Endothelial cell of umbilical vein (primary cell): ENCODE data around the gene ZMYM4. TPM values are rescaled to one million over a fixed set of nuclear protein-coding genes. Genes with fewer than 3 reads are reported as not detected.

Source experiments
- BruUV-seq: library from RNA; stranded (reverse); fragments of 400-500 nt; replicated peaks from 2 replicates; lab custom pipeline; 2021; lab: Mats Ljungman, UMichigan
- CTCF ChIA-PET: fragments of 300-600, 350-600 bp; sonication (Branson Sonifier 250); formaldehyde crosslinking; loops from one replicate; lab custom pipeline; 2021; ENCODE audit warnings: antibody characterized with exemption, inconsistent platforms; lab: Charles Lee
- POLR2A ChIA-PET: fragments of 300-600, 350-600 bp; sonication (Branson Sonifier 250); formaldehyde crosslinking; loops from one replicate; lab custom pipeline; 2021; ENCODE audit warnings: antibody characterized with exemption, inconsistent platforms; lab: Charles Lee
- DNase-seq: peaks from one replicate; pipeline ENCODE4 v3.0.0-alpha.2; 2011; ENCODE audit warnings: low read depth, low spot score
- FAIRE-seq: peaks from 2 replicates; lab custom pipeline; 2011; peaks lifted over from hg19 to GRCh38; lab: Jason Lieb, UNC
- H2AFZ ChIP-seq: 2 replicates; pipeline ENCODE4 v1.6.0; 2012; ENCODE audit warnings: low read depth, low read length, control low read depth, inconsistent platforms
- H3K27ac ChIP-seq: 2 replicates; pipeline ENCODE4 v1.5.1; 2011; ENCODE audit warnings: low read depth, mild to moderate bottlenecking, control low read depth, low read length, moderate library complexity; ENCODE audit not compliant: insufficient read depth
- H3K27me3 ChIP-seq, 2 experiments: 2 replicates each; pipeline versions ENCODE4 v1.6.0 to v1.6.1; 2011; ENCODE audit warnings: low read length in 2 of 2, mixed read lengths in 1 of 2; ENCODE audit not compliant: control insufficient read depth in 2 of 2, insufficient read depth in 2 of 2
- H3K36me3 ChIP-seq, 2 experiments: 2 replicates in 1 of 2; 3 replicates in 1 of 2; pipeline ENCODE4 v1.5.1; 2011; ENCODE audit warnings: low read length in 2 of 2, mild to moderate bottlenecking in 1 of 2, moderate library complexity in 1 of 2; ENCODE audit not compliant: control insufficient read depth in 2 of 2, insufficient read depth in 2 of 2; ENCODE audit errors: extremely low read depth in 1 of 2
- H3K4me1 ChIP-seq: 3 replicates; pipeline ENCODE4 v1.5.1; 2011; ENCODE audit warnings: mild to moderate bottlenecking, low read length; ENCODE audit not compliant: control insufficient read depth, insufficient read depth; ENCODE audit errors: extremely low read depth
- H3K4me2 ChIP-seq: 2 replicates; pipeline ENCODE4 v1.6.1; 2011; ENCODE audit warnings: low read length, control low read depth, mixed read lengths; ENCODE audit not compliant: insufficient read depth
- H3K4me3 ChIP-seq, 3 experiments: fragments of 200-600 bp in 1 of 3; sonication (generic), shearing (Covaris generic) in 1 of 3; replicated peaks in 1 of 3; 2 replicates each; pipeline ENCODE4 v1.5.1; 2011 to 2016; ENCODE audit warnings: control low read depth in 3 of 3, low read length in 3 of 3, mild to moderate bottlenecking in 2 of 3, inconsistent platforms in 1 of 3, low read depth in 1 of 3, moderate library complexity in 1 of 3; ENCODE audit not compliant: insufficient read depth in 1 of 3
- H3K79me2 ChIP-seq: 2 replicates; pipeline ENCODE4 v1.6.0; 2012; ENCODE audit warnings: low read length, inconsistent platforms; ENCODE audit not compliant: control insufficient read depth, insufficient read depth
- H3K9ac ChIP-seq: replicated peaks from 2 replicates; pipeline ENCODE3; 2011; ENCODE audit warnings: low read length, control low read depth; ENCODE audit not compliant: insufficient read depth; ENCODE audit errors: extremely low read depth
- H3K9me1 ChIP-seq: replicated peaks from 3 replicates; pipeline ENCODE4 v1.6.0; 2011; ENCODE audit warnings: mild to moderate bottlenecking, low read length; ENCODE audit not compliant: control insufficient read depth, insufficient read depth; ENCODE audit errors: extremely low read depth
- H3K9me3 ChIP-seq: replicated peaks from 2 replicates; pipeline ENCODE4 v1.5.1; 2012; ENCODE audit warnings: low read length, inconsistent platforms; ENCODE audit not compliant: control insufficient read depth, insufficient read depth
- H4K20me1 ChIP-seq: replicated peaks from 2 replicates; pipeline ENCODE3; 2011; ENCODE audit warnings: mild to moderate bottlenecking, low read length; ENCODE audit not compliant: control insufficient read depth, insufficient read depth; ENCODE audit errors: extremely low read depth
- EZH2 ChIP-seq: IDR thresholded peaks from 2 replicates; pipeline ENCODE4 v1.6.1; 2012; ENCODE audit warnings: borderline replicate concordance, low read depth, mild to moderate bottlenecking, moderate library complexity, low read length, inconsistent platforms; ENCODE audit not compliant: severe bottlenecking
- FOS ChIP-seq: IDR thresholded peaks from 2 replicates; pipeline ENCODE4 v1.6.1; 2011; ENCODE audit warnings: mild to moderate bottlenecking, low read length, moderate library complexity, borderline replicate concordance; ENCODE audit not compliant: insufficient read depth
- GATA2 ChIP-seq: IDR thresholded peaks from 2 replicates; pipeline ENCODE4 v1.7.0; 2011; ENCODE audit warnings: low read depth, mild to moderate bottlenecking, moderate library complexity, mixed read lengths, low read length; ENCODE audit not compliant: insufficient read length, insufficient read depth
- JUN ChIP-seq: IDR thresholded peaks from 2 replicates; pipeline ENCODE4 v1.6.1; 2011; ENCODE audit warnings: borderline replicate concordance, low read depth; ENCODE audit not compliant: insufficient read length, insufficient read depth
- MYC ChIP-seq: IDR thresholded peaks from one replicate; pipeline ENCODE4 v1.6.1; 2011; ENCODE audit warnings: mild to moderate bottlenecking, low read depth, low read length
- POLR2A ChIP-seq: IDR thresholded peaks from 2 replicates; pipeline ENCODE4 v1.6.1; 2012; ENCODE audit warnings: low read depth, mild to moderate bottlenecking, control low read depth, low read length
- POLR2AphosphoS5 ChIP-seq: IDR thresholded peaks from 2 replicates; pipeline ENCODE4 v1.6.1; 2012; ENCODE audit warnings: low read depth, mild to moderate bottlenecking, control low read depth, low read length, moderate library complexity; ENCODE audit not compliant: insufficient read depth
- dilution Hi-C: fragments of 300-500 bp; cut with MboI; formaldehyde crosslinking; loops from one replicate; pipeline ENCODE4 v1.15.0; 2019; ENCODE audit warnings: low sequenced_read_pairs; ENCODE audit not compliant: extremely low pct_ligation_motif_present
- intact Hi-C: fragments of 100-400 bp; cut with micrococcal nuclease; formaldehyde crosslinking; loops from one replicate; pipeline ENCODE4 v1.10.0; 2022
- polyA plus RNA-seq, 4 experiments: library from polyadenylated mRNA; depleted of rRNA in 3 of 4; stranded (reverse) in 3 of 4; unstranded in 1 of 4; fragments of >200 nt; gene quantifications; 2 replicates each; pipeline versions ENCODE4 v1.2.1 to v1.2.3, GENCODE V29; 2011 to 2012; ENCODE audit warnings: missing spikeins in 1 of 4
- total RNA-seq: library from RNA; stranded (reverse); gene quantifications from 2 replicates; pipeline ENCODE4 v1.2.3, GENCODE V29; 2021
- TF ChIP-seq, protein P1 (sequence below): IDR thresholded peaks from 2 replicates; pipeline ENCODE4 v1.6.1; 2011; ENCODE audit not compliant: insufficient read depth, insufficient read length
- TF ChIP-seq, protein P2 (sequence below), 2 donors: IDR thresholded peaks; 1 replicate in 1 of 2; 2 replicates in 1 of 2; pipeline ENCODE4 v1.5.1; 2011; ENCODE audit warnings: low read length in 2 of 2, mild to moderate bottlenecking in 2 of 2, moderate library complexity in 2 of 2, control low read depth in 1 of 2, inconsistent platforms in 1 of 2, low read depth in 1 of 2; ENCODE audit not compliant: insufficient read depth in 1 of 2; ENCODE audit errors: extremely low read depth in 1 of 2

ZMYM4 gene
- total and polyA plus RNA-seq, 2 donors (not counting 3 experiments of a cell fraction or from before 2014, with no cell fraction given): 15.3 to 65.0 TPM

DNA sequence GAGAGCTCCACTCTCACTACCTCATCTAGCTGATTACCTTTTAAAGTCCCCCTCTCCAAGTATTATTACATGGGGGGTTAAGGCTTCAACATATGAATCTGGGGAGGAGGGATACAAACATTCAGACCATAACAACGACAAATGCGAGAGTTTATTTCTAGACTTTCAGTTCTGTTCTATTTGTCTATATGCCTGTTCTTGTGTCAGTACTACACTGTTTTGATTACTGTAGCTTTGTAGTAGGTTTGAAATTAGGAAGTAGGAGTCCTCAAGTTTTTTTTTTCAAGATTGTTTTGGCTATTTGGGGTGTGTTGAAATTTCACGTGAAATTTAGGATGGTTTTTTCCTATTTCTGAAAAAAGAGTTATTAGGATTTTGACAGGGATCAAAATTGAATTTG is 16.3 kb downstream of the ZMYM4 start:
- Histone ChIP-seq H3K79me2 (peaks cover 60% of the 10 kb centered on the region), H3K4me1 (peaks cover 28% of the 10 kb centered on the region), H3K9ac (no peak overlapping the region), H4K20me1 (no peaks in the 10 kb centered on the region), H2AFZ (no peak overlapping the region), H3K9me3 (no peaks in the 10 kb centered on the region), H3K27ac (no peak overlapping the region), H3K27me3 (no peaks in the 10 kb centered on the region), H3K4me2 (no peak overlapping the region), H3K9me1 (no peaks in the 10 kb centered on the region), H3K36me3 (peaks cover 0 to 2% of the 10 kb centered on the region in 2 experiments), H3K4me3 (no peak overlapping the region)
- POLR2A ChIA-PET: no interaction called here
- FAIRE-seq (no peak), DNase-seq (no peak)
- CTCF ChIA-PET: no interaction called here
- intact Hi-C loops (loop anchor here (10.0 kb wide), 1 partner anchor 270 kb away; the partner anchor contains the start of genes KIAA0319L and NCDN), dilution Hi-C loops (no loop called here)
- BruUV-seq: no TSS peak
- no peak for TF ChIP-seq FOS
- no peak for TF ChIP-seq POLR2AphosphoS5
- TF ChIP-seq POLR2A: no peak
- no peak for TF ChIP-seq JUN
- TF ChIP-seq MYC: no peak
- no peak for TF ChIP-seq EZH2

DNA sequence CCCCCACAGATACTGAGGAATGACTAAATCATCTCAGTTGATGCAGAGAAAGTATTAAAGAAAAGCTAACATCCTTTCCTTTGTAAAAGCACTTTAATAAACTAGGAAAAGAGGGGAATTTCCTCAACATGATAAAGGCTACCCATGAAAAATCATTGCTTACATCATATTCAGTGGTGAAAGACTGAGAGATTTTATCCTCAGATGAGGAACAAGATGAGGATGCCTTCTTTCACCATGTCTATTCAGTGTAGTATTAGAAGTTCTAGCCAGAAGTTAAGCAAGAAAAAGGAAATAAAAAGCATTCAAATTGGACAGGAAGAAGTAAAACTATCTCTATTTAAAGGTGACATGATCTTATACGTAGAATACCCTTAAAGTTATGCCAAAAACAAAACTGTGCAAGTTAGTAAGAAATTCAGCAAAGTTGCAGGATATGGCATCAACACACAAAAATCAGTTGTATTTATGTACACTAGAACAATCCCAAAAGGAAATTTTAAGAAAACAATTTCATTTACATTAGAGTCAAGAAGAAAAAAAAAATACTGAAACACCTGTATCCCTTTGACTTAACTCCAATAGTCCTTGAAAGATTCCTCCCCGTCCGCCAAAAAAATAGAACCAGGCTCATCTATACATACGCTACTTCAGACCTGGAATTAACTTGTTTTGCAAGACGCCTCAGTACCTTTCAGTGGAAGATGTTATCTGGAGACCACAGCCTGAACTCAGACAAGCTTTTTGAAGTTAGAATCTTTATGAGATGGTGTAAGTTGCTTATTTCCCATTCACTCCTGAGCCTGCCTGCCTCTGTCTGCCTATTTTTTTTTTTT is 17.5 kb downstream of the ZMYM4 start:
- H3K27me3 ChIP-seq: no peaks in the 10 kb centered on the region
- H3K79me2 ChIP-seq: peaks cover 59% of the 10 kb centered on the region
- H3K4me1 ChIP-seq: peaks cover 28% of the 10 kb centered on the region
- no peaks in the 10 kb centered on the region for H3K9me3 ChIP-seq
- H3K36me3 ChIP-seq: peaks cover 0 to 2% of the 10 kb centered on the region in 2 experiments
- H3K4me3 ChIP-seq: no peak overlapping the region
- ChIA-PET CTCF (interaction anchor here (0.9 kb wide), 1 partner anchor 207 kb away, joined by 3 read pairs; the partner anchor contains the start of gene ZMYM1), POLR2A (no interaction called here)
- no peak for TF ChIP-seq POLR2A
- no peak for TF ChIP-seq JUN
- TF ChIP-seq FOS: no peak
- TF ChIP-seq, protein P1, sequence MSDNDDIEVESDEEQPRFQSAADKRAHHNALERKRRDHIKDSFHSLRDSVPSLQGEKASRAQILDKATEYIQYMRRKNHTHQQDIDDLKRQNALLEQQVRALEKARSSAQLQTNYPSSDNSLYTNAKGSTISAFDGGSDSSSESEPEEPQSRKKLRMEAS: no peak
- no peak for TF ChIP-seq MYC
- TF ChIP-seq, protein P2, sequence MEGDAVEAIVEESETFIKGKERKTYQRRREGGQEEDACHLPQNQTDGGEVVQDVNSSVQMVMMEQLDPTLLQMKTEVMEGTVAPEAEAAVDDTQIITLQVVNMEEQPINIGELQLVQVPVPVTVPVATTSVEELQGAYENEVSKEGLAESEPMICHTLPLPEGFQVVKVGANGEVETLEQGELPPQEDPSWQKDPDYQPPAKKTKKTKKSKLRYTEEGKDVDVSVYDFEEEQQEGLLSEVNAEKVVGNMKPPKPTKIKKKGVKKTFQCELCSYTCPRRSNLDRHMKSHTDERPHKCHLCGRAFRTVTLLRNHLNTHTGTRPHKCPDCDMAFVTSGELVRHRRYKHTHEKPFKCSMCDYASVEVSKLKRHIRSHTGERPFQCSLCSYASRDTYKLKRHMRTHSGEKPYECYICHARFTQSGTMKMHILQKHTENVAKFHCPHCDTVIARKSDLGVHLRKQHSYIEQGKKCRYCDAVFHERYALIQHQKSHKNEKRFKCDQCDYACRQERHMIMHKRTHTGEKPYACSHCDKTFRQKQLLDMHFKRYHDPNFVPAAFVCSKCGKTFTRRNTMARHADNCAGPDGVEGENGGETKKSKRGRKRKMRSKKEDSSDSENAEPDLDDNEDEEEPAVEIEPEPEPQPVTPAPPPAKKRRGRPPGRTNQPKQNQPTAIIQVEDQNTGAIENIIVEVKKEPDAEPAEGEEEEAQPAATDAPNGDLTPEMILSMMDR (IDR thresholded peaks at IDR 0.05; ENCODE audit: extremely low read depth in 1 of 2, insufficient read depth in 1 of 2, low read depth in 1 of 2, low read length in 2 of 2): no peak
- TF ChIP-seq GATA2: no peak
- TF ChIP-seq POLR2AphosphoS5: no peak
- TF ChIP-seq EZH2: no peak
- DNase-seq (no peak), FAIRE-seq (no peak)
- dilution Hi-C loops (no loop called here), intact Hi-C loops (loop anchor here (10.0 kb wide), 1 partner anchor 269 kb away; the partner anchor contains the start of genes KIAA0319L and NCDN)
- no peak overlapping the region for H3K9ac ChIP-seq
- H4K20me1 ChIP-seq: no peaks in the 10 kb centered on the region
- no peak overlapping the region for H3K27ac ChIP-seq
- no TSS peak for BruUV-seq
- no peak overlapping the region for H2AFZ ChIP-seq
- no peaks in the 10 kb centered on the region for H3K9me1 ChIP-seq
- H3K4me2 ChIP-seq: no peak overlapping the region
